K562 (cell line): Measurements from ENCODE around the gene C2CD2L. TPM values are rescaled to one million over a fixed set of nuclear protein-coding genes. Genes with fewer than 3 reads are reported as not detected.

ENCODE experiments used
- EHMT2 ChIP-seq: fragments of 450-650 bp; IDR thresholded peaks from 2 replicates; pipeline ENCODE4 v1.6.1; 2018; ENCODE audit warnings: antibody characterized with exemption
- HLTF ChIP-seq: fragments of 450-650 bp; IDR thresholded peaks from 2 replicates; pipeline ENCODE4 v1.6.1; 2016
- NRF1 ChIP-seq, 2 experiments: fragments of 450-650 bp; IDR thresholded peaks in 1 of 2; conservative IDR thresholded peaks in 1 of 2; 2 replicates each; pipeline ENCODE4 v1.6.1; 2014; ENCODE audit warnings: mild to moderate bottlenecking in 2 of 2
- RCOR1 ChIP-seq, 2 experiments: IDR thresholded peaks; 2 replicates each; pipeline ENCODE4 v1.6.1; 2012; ENCODE audit warnings: low read depth in 2 of 2, low read length in 2 of 2, borderline replicate concordance in 1 of 2, improper control_type of control experiment in 1 of 2
- ZNF444 ChIP-seq: fragments of 250-450 bp; sonication (Bioruptor Pico); IDR thresholded peaks from 2 replicates; pipeline ENCODE4 v1.4.0; 2020; ENCODE audit warnings: mild to moderate bottlenecking, moderate library complexity
- polyA plus RNA-seq, 8 experiments: library from polyadenylated mRNA; depleted of rRNA in 4 of 8; stranded (reverse) in 5 of 8; unstranded in 3 of 8; fragments of >200 nt; fragmentation: Nextera tagmentation in 2 of 8; fragmentation: Illumina TruSeq in 1 of 8; extraction: Ambion mirVana in 2 of 8; extraction: Trizol in 1 of 8; gene quantifications; 2 replicates each; pipeline versions ENCODE4 v1.2.1 to v1.2.3, GENCODE V29; 2011 to 2014; ENCODE audit warnings: inconsistent platforms in 1 of 8, missing spikeins in 1 of 8
- total RNA-seq, 7 experiments: library from RNA; depleted of rRNA in 6 of 7; stranded (reverse); fragments of >200 nt in 6 of 7; fragmentation: Illumina TruSeq in 2 of 7; extraction: Trizol in 2 of 7; gene quantifications; 2 replicates each; pipeline versions ENCODE4 v1.2.1 to v1.2.3, GENCODE V29; 2011 to 2021; ENCODE audit warnings: low replicate concordance in 1 of 7
- TF ChIP-seq, protein P1 (sequence below): fragments of 250-450 bp; sonication (Bioruptor Pico); IDR thresholded peaks from 2 replicates; pipeline ENCODE4 v1.8.0; 2022; ENCODE audit warnings: inconsistent platforms, mild to moderate bottlenecking, moderate library complexity, borderline replicate concordance
- TF ChIP-seq, protein P2 (sequence below): fragments of 450-650 bp; IDR thresholded peaks from 2 replicates; pipeline ENCODE4 v1.6.1; 2016; ENCODE audit warnings: low read depth
- TF ChIP-seq, protein P3 (sequence below): fragments of 450-650 bp; IDR thresholded peaks from 2 replicates; pipeline ENCODE4 v1.6.1; 2016; ENCODE audit warnings: borderline replicate concordance
- TF ChIP-seq, protein P4 (sequence below): sonication (generic); IDR thresholded peaks from 2 replicates; pipeline ENCODE4 v1.6.1; 2016

Gene C2CD2L
- total and polyA plus RNA-seq, 9 of the 15 experiments (the other 6 are each of a cell fraction or from before 2014, with no cell fraction given): 0.66 to 41.2 (median 14.8) TPM

GRCh38 chr11:119093942-119094815 is 13.0 kb upstream of the C2CD2L start (continued):
- no peak for TF ChIP-seq HLTF
- peak in 1 of 2 experiments; percentile 32; a peak in 1 of 4 replicates for TF ChIP-seq RCOR1 (IDR thresholded peaks at IDR 0.05; ENCODE audit: borderline replicate concordance in 1 of 2, low read depth in 2 of 2, low read length in 2 of 2)
- TF ChIP-seq, protein P1, sequence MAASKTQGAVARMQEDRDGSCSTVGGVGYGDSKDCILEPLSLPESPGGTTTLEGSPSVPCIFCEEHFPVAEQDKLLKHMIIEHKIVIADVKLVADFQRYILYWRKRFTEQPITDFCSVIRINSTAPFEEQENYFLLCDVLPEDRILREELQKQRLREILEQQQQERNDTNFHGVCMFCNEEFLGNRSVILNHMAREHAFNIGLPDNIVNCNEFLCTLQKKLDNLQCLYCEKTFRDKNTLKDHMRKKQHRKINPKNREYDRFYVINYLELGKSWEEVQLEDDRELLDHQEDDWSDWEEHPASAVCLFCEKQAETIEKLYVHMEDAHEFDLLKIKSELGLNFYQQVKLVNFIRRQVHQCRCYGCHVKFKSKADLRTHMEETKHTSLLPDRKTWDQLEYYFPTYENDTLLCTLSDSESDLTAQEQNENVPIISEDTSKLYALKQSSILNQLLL (CRISPR knock-in tag): no peak
- TF ChIP-seq, protein P2, sequence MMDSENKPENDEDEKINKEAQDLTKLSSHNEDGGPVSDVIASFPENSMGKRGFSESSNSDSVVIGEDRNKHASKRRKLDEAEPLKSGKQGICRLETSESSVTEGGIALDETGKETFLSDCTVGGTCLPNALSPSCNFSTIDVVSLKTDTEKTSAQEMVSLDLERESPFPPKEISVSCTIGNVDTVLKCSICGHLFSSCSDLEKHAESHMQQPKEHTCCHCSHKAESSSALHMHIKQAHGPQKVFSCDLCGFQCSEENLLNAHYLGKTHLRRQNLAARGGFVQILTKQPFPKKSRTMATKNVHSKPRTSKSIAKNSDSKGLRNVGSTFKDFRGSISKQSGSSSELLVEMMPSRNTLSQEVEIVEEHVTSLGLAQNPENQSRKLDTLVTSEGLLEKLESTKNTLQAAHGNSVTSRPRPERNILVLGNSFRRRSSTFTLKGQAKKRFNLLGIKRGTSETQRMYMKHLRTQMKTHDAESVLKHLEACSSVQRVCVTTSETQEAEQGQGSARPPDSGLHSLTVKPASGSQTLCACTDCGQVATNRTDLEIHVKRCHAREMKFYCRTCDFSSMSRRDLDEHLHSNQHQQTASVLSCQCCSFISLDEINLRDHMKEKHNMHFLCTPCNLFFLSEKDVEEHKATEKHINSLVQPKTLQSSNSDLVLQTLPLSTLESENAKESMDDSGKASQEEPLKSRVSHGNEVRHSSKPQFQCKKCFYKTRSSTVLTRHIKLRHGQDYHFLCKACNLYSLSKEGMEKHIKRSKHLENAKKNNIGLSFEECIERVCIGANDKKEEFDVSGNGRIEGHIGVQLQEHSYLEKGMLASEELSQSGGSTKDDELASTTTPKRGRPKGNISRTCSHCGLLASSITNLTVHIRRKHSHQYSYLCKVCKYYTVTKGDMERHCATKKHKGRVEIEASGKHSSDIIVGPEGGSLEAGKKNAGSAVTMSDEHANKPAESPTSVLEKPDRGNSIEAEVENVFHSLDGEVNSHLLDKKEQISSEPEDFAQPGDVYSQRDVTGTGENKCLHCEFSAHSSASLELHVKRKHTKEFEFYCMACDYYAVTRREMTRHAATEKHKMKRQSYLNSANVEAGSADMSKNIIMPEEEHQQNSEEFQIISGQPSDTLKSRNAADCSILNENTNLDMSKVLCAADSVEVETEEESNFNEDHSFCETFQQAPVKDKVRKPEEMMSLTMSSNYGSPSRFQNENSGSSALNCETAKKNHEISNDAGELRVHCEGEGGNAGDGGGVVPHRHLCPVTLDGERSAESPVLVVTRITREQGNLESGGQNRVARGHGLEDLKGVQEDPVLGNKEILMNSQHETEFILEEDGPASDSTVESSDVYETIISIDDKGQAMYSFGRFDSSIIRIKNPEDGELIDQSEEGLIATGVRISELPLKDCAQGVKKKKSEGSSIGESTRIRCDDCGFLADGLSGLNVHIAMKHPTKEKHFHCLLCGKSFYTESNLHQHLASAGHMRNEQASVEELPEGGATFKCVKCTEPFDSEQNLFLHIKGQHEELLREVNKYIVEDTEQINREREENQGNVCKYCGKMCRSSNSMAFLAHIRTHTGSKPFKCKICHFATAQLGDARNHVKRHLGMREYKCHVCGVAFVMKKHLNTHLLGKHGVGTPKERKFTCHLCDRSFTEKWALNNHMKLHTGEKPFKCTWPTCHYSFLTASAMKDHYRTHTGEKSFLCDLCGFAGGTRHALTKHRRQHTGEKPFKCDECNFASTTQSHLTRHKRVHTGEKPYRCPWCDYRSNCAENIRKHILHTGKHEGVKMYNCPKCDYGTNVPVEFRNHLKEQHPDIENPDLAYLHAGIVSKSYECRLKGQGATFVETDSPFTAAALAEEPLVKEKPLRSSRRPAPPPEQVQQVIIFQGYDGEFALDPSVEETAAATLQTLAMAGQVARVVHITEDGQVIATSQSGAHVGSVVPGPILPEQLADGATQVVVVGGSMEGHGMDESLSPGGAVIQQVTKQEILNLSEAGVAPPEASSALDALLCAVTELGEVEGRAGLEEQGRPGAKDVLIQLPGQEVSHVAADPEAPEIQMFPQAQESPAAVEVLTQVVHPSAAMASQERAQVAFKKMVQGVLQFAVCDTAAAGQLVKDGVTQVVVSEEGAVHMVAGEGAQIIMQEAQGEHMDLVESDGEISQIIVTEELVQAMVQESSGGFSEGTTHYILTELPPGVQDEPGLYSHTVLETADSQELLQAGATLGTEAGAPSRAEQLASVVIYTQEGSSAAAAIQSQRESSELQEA: no peak
- TF ChIP-seq, protein P3, sequence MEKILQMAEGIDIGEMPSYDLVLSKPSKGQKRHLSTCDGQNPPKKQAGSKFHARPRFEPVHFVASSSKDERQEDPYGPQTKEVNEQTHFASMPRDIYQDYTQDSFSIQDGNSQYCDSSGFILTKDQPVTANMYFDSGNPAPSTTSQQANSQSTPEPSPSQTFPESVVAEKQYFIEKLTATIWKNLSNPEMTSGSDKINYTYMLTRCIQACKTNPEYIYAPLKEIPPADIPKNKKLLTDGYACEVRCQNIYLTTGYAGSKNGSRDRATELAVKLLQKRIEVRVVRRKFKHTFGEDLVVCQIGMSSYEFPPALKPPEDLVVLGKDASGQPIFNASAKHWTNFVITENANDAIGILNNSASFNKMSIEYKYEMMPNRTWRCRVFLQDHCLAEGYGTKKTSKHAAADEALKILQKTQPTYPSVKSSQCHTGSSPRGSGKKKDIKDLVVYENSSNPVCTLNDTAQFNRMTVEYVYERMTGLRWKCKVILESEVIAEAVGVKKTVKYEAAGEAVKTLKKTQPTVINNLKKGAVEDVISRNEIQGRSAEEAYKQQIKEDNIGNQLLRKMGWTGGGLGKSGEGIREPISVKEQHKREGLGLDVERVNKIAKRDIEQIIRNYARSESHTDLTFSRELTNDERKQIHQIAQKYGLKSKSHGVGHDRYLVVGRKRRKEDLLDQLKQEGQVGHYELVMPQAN: no peak
- TF ChIP-seq, protein P4, sequence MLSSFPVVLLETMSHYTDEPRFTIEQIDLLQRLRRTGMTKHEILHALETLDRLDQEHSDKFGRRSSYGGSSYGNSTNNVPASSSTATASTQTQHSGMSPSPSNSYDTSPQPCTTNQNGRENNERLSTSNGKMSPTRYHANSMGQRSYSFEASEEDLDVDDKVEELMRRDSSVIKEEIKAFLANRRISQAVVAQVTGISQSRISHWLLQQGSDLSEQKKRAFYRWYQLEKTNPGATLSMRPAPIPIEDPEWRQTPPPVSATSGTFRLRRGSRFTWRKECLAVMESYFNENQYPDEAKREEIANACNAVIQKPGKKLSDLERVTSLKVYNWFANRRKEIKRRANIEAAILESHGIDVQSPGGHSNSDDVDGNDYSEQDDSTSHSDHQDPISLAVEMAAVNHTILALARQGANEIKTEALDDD: 0 out of 2 replicates have a peak, but pooled peaks have one; percentile 38
- TF ChIP-seq EHMT2: no peak
- 0 out of 4 replicates have a peak, but pooled peaks of 1 of the 2 experiments have one; percentile 11 for TF ChIP-seq NRF1 (conservative IDR thresholded peaks at IDR 0.05 in 1 of 2, IDR thresholded peaks at IDR 0.05 in 1 of 2)
- no peak for TF ChIP-seq ZNF444 (CRISPR knock-in tag)
